SHP77 (cell line): ENCODE measurements around the gene COPE.
"Not testable (repeated sequence)": the region's sequence is repeated elsewhere in the genome, so short reads cannot be mapped to it uniquely, and the experiment has no call there.

Experiments used
- DNase-seq, 2 experiments: peaks; one replicate each; lab custom pipeline; 2025; lab: John Stamatoyannopoulos, UW

COPE gene

GRCh38 chr19:18919086-18919899 lies at the start of gene COPE, which contains the start of gene DDX49:
Gene COPE (minus strand): TSS chr19:18919387. CDS start chr19:18919348, 39 bp downstream.
Gene DDX49 (plus strand): TSS chr19:18919715. CDS start chr19:18919742, 27 bp downstream.
- peak; percentile 99 for DNase-seq

- peak in 1 of 2 experiments; percentile 2 for DNase-seq
These were observed 48.4 kb upstream of the COPE start for GRCh38 chr19:18967358-18968146.

GRCh38 chr19:18966307-18966706 lies 47.1 kb upstream of the COPE start:
- DNase-seq = no peak

GRCh38 chr19:18964121-18964520 lies 44.9 kb upstream of the COPE start:
- DNase-seq = no peak

GRCh38 chr19:18961767-18962620 lies 42.8 kb upstream of the COPE start:
- no peak for DNase-seq

- no peak for DNase-seq
These were observed 41.2 kb upstream of the COPE start for GRCh38 chr19:18960370-18960769.

GRCh38 chr19:18955042-18955441 lies 35.9 kb upstream of the COPE start:
- no peak for DNase-seq

GRCh38 chr19:18954094-18954493 lies 34.9 kb upstream of the COPE start:
- DNase-seq = no peak

- DNase-seq = not testable (repeated sequence)
These were observed 33.3 kb upstream of the COPE start for GRCh38 chr19:18952364-18953003.

- no peak for DNase-seq
These were observed 32.6 kb upstream of the COPE start for GRCh38 chr19:18951721-18952281.

- DNase-seq = no peak
These were observed 30.7 kb upstream of the COPE start for GRCh38 chr19:18949858-18950257.

GRCh38 chr19:18948976-18949356 lies 29.8 kb upstream of the COPE start:
- no peak for DNase-seq

GRCh38 chr19:18948075-18948975 lies 29.1 kb upstream of the COPE start:
- no peak for DNase-seq

- DNase-seq = no peak
These were observed 27.7 kb upstream of the COPE start for GRCh38 chr19:18946918-18947317.

- DNase-seq = no peak
These were observed 27.1 kb upstream of the COPE start for GRCh38 chr19:18946335-18946734.

GRCh38 chr19:18945297-18945696 lies 26.1 kb upstream of the COPE start:
- no peak for DNase-seq

GRCh38 chr19:18943465-18943864 lies 24.3 kb upstream of the COPE start:
- no peak for DNase-seq

GRCh38 chr19:18942692-18943091 lies 23.5 kb upstream of the COPE start:
- no peak for DNase-seq

- DNase-seq = no peak
These were observed 22.6 kb upstream of the COPE start for GRCh38 chr19:18941628-18942354.
